ENCODE measurements around the gene CA10. TPM values are rescaled to one million over a fixed set of nuclear protein-coding genes. Genes with fewer than 3 reads are reported as not detected.

Gene CA10
- total RNA-seq, 1 donor, result not detected

- H4K20me1 ChIP-seq (ENCODE audit: insufficient read depth, low read length), result no peaks in the 10 kb centered on the region
- H3K4me1 ChIP-seq (ENCODE audit: insufficient read depth, low read length), result no peaks in the 10 kb centered on the region
- H3K4me2 ChIP-seq (ENCODE audit: insufficient read depth, low read length), result no peak overlapping the region
- no peak overlapping the region for H3K27ac ChIP-seq (ENCODE audit: low read depth, low read length)
- DNase-seq (ENCODE audit: insufficient read length, low spot score, missing footprints), result no peak
- no peak overlapping the region for H2AFZ ChIP-seq (ENCODE audit: low read length)
- H3K36me3 ChIP-seq (ENCODE audit: insufficient read depth, low read length), result no peaks in the 10 kb centered on the region
- no peak for TF ChIP-seq CTCF (IDR thresholded peaks at IDR 0.05; ENCODE audit: extremely low read depth, low read depth, low read length)
- no peak overlapping the region for H3K4me3 ChIP-seq (ENCODE audit: insufficient read depth, low read length)
- no peaks in the 10 kb centered on the region for H3K79me2 ChIP-seq (ENCODE audit: insufficient read depth, low read length)
- no peaks in the 10 kb centered on the region for H3K27me3 ChIP-seq (ENCODE audit: insufficient read depth, low read length)
- H3K9me3 ChIP-seq (ENCODE audit: low read depth, low read length), result no peaks in the 10 kb centered on the region
Measured at GRCh38 chr17:51646539-51646938, 512.0 kb downstream of the CA10 start.

DNA sequence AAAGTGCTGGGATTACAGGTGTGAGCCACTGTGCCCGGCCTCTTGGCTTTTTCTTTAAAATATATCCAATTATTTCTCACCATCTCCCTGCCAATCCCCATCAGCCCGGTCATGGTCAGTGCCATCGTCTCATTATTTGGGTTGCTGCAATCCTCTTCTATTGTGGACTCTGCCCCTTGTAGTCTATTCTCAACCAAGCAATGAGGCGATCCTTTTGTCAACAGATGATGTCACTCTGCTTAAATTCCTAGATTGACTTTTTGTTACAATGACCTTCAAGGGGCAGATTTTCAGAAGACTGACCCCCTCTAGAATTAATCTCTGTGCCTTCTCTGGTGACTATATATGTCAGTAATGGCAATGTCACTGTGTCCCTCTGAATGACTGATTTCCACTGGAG lies 513.5 kb downstream of the CA10 start:
- Histone ChIP-seq H3K4me2 (ENCODE audit: insufficient read depth, low read length) (no peak overlapping the region), H3K4me3 (ENCODE audit: insufficient read depth, low read length) (no peak overlapping the region), H3K27me3 (ENCODE audit: insufficient read depth, low read length) (no peaks in the 10 kb centered on the region), H3K79me2 (ENCODE audit: insufficient read depth, low read length) (no peaks in the 10 kb centered on the region), H3K4me1 (ENCODE audit: insufficient read depth, low read length) (no peaks in the 10 kb centered on the region), H4K20me1 (ENCODE audit: insufficient read depth, low read length) (no peaks in the 10 kb centered on the region), H3K27ac (ENCODE audit: low read depth, low read length) (no peak overlapping the region), H2AFZ (ENCODE audit: low read length) (no peak overlapping the region), H3K9me3 (ENCODE audit: low read depth, low read length) (no peaks in the 10 kb centered on the region), H3K36me3 (ENCODE audit: insufficient read depth, low read length) (no peaks in the 10 kb centered on the region)
- DNase-seq (ENCODE audit: insufficient read length, low spot score, missing footprints), result no peak
- TF ChIP-seq CTCF (IDR thresholded peaks at IDR 0.05; ENCODE audit: extremely low read depth, low read depth, low read length), result no peak

DNA sequence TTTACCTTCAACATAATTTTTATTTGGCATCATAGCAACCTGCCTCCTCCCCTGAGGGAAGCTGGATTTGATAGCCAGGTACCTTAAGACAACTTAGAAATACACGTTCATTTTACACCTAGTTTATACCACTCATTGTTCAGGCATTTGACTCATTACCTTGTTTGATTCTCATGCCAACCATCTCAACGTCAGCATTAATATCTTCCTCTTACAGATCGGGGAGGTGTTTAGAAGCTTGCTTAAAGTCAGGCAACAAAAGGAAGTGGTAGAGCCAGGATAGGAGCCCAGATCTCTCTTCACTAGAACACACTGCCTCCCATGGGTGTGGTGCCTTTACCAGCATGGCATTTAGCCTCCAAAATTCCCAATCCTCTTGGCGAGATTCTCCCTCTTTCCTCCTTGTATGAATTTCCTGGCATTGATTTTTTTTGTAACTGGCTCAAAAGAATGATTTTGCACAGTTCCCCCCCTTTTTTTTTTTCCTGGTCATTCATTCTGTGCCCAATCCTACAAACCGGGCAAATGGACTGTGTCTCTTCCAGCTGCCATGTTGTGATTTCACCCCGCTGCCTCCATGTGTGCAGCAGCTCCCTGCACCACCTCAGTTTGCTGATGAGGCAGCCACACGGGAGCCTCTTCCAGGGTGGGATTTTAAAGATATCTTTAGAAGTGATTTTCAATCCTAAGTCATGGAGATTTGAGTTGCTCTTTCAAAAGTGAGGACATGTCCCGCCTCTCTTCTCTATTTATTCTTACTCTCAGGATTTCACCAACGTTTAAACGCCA lies 514.6 kb downstream of the CA10 start:
- Histone ChIP-seq H3K79me2 (ENCODE audit: insufficient read depth, low read length) (no peaks in the 10 kb centered on the region), H3K4me2 (ENCODE audit: insufficient read depth, low read length) (no peak overlapping the region), H3K4me3 (ENCODE audit: insufficient read depth, low read length) (no peak overlapping the region), H3K27ac (ENCODE audit: low read depth, low read length) (no peak overlapping the region), H2AFZ (ENCODE audit: low read length) (no peak overlapping the region), H3K36me3 (ENCODE audit: insufficient read depth, low read length) (no peaks in the 10 kb centered on the region), H3K27me3 (ENCODE audit: insufficient read depth, low read length) (no peaks in the 10 kb centered on the region), H3K9me3 (ENCODE audit: low read depth, low read length) (no peaks in the 10 kb centered on the region), H3K4me1 (ENCODE audit: insufficient read depth, low read length) (no peaks in the 10 kb centered on the region), H4K20me1 (ENCODE audit: insufficient read depth, low read length) (no peaks in the 10 kb centered on the region)
- TF ChIP-seq CTCF (IDR thresholded peaks at IDR 0.05; ENCODE audit: extremely low read depth, low read depth, low read length), result no peak
- DNase-seq (ENCODE audit: insufficient read length, low spot score, missing footprints), result no peak

GRCh38 chr17:51642029-51642428 lies 516.5 kb downstream of the CA10 start:
- Histone ChIP-seq H3K79me2 (ENCODE audit: insufficient read depth, low read length) (no peaks in the 10 kb centered on the region), H3K27ac (ENCODE audit: low read depth, low read length) (no peak overlapping the region), H3K9me3 (ENCODE audit: low read depth, low read length) (no peaks in the 10 kb centered on the region), H2AFZ (ENCODE audit: low read length) (no peak overlapping the region), H3K27me3 (ENCODE audit: insufficient read depth, low read length) (no peaks in the 10 kb centered on the region), H4K20me1 (ENCODE audit: insufficient read depth, low read length) (no peaks in the 10 kb centered on the region), H3K4me3 (ENCODE audit: insufficient read depth, low read length) (no peak overlapping the region), H3K4me1 (ENCODE audit: insufficient read depth, low read length) (no peaks in the 10 kb centered on the region), H3K4me2 (ENCODE audit: insufficient read depth, low read length) (no peak overlapping the region), H3K36me3 (ENCODE audit: insufficient read depth, low read length) (no peaks in the 10 kb centered on the region)
- DNase-seq (ENCODE audit: insufficient read length, low spot score, missing footprints), result no peak
- TF ChIP-seq CTCF (IDR thresholded peaks at IDR 0.05; ENCODE audit: extremely low read depth, low read depth, low read length), result no peak
